ENCODE data around the gene TTBK2. TPM values are rescaled to one million over a fixed set of nuclear protein-coding genes. Genes with fewer than 3 reads are reported as not detected.

The TTBK2 gene
- total RNA-seq, 1 experiment from 2014 or later, result 10.6 TPM

- H3K4me1 ChIP-seq (ENCODE audit: control insufficient read depth in 1 of 2, insufficient read depth in 2 of 2, low read length in 2 of 2), result no peaks in the 10 kb centered on the region
- H3K27ac ChIP-seq (ENCODE audit: low read depth, low read length), result no peak overlapping the region
- no peaks in the 10 kb centered on the region for H3K79me2 ChIP-seq (ENCODE audit: insufficient read depth, low read length)
- no peaks in the 10 kb centered on the region for H3K9me3 ChIP-seq (ENCODE audit: control insufficient read depth in 1 of 2, insufficient read depth in 1 of 2, low read depth in 1 of 2, low read length in 2 of 2)
- TF ChIP-seq CTCF (IDR thresholded peaks at IDR 0.05 in 2 of 3, conservative IDR thresholded peaks at IDR 0.05 in 1 of 3; ENCODE audit: borderline replicate concordance in 1 of 3, insufficient read depth in 1 of 3, low read depth in 2 of 3, low read length in 2 of 3), result no peak
- TF ChIP-seq ELF1 (IDR thresholded peaks at IDR 0.05; ENCODE audit: borderline replicate concordance, low read depth), result no peak
- TF ChIP-seq MAX (IDR thresholded peaks at IDR 0.05), result no peak
- TF ChIP-seq FOSL1 (IDR thresholded peaks at IDR 0.05; ENCODE audit: low read depth), result no peak
- TF ChIP-seq POLR2A (IDR thresholded peaks at IDR 0.05; ENCODE audit: borderline replicate concordance, extremely low read depth, insufficient read depth, insufficient read length), result no peak
- no peak for TF ChIP-seq POLR2AphosphoS5 (IDR thresholded peaks at IDR 0.05; ENCODE audit: low read depth, low read length)
- no peak for TF ChIP-seq REST (IDR thresholded peaks at IDR 0.05; ENCODE audit: low read depth)
- no peak for TF ChIP-seq ZBTB33 (IDR thresholded peaks at IDR 0.05; ENCODE audit: extremely low read depth, insufficient replicate concordance, low read length)
- TF ChIP-seq EZH2phosphoT487 (IDR thresholded peaks at IDR 0.05; ENCODE audit: borderline replicate concordance), result no peak
- TF ChIP-seq SRF (IDR thresholded peaks at IDR 0.05; ENCODE audit: low read depth), result no peak
- TF ChIP-seq ATF3 (IDR thresholded peaks at IDR 0.05), result no peak
- TF ChIP-seq SIN3A (IDR thresholded peaks at IDR 0.05; ENCODE audit: low read depth), result no peak
- TF ChIP-seq TCF7L2 (IDR thresholded peaks at IDR 0.05; ENCODE audit: borderline replicate concordance, extremely low read depth, insufficient read depth, insufficient read length), result no peak
- TF ChIP-seq EZH2 (IDR thresholded peaks at IDR 0.05), result no peak
- TF ChIP-seq ZFX (IDR thresholded peaks at IDR 0.05), result no peak
- H3K9ac ChIP-seq (ENCODE audit: low read length), result no peak overlapping the region
- no peaks in the 10 kb centered on the region for H3K36me3 ChIP-seq (ENCODE audit: control insufficient read depth in 1 of 2, insufficient read depth in 2 of 2, low read length in 2 of 2)
- ATAC-seq (no peak), DNase-seq (ENCODE audit: low read depth, low spot score) (no peak)
- no peak overlapping the region for H3K4me3 ChIP-seq (replicated peaks in 1 of 2; ENCODE audit: low read depth in 1 of 2, low read length in 2 of 2)
- ChIA-PET CTCF (no interaction called here), POLR2A (no interaction called here), RAD21 (ENCODE audit: low non-redundant PET in 1 of 2, low total read pairs in 2 of 2, uncharacterized antibody in 2 of 2, unreplicated experiment in 2 of 2) (no interaction called here)
- H3K4me2 ChIP-seq (ENCODE audit: low read length), result no peak overlapping the region
- H3K27me3 ChIP-seq (ENCODE audit: insufficient read depth, low read length), result no peaks in the 10 kb centered on the region
- no TSS peak for BruUV-seq (replicated peaks)
- H4K20me1 ChIP-seq (ENCODE audit: insufficient read depth), result no peaks in the 10 kb centered on the region
- intact Hi-C loops (cut with micrococcal nuclease), result no loop called here
- no peaks in the 10 kb centered on the region for H3K9me2 ChIP-seq (ENCODE audit: insufficient read depth)
- H2AFZ ChIP-seq (ENCODE audit: low read depth, low read length, poor library complexity, severe bottlenecking), result no peak overlapping the region
These were observed 44.4 kb downstream of the TTBK2 start for GRCh38 chr15:42876224-42876623.
